ENCODE measurements around the gene ATXN1.
A peak's percentile ranks its signal among the peaks of the same experiment; 100 is the strongest.

Gene ATXN1

DNA sequence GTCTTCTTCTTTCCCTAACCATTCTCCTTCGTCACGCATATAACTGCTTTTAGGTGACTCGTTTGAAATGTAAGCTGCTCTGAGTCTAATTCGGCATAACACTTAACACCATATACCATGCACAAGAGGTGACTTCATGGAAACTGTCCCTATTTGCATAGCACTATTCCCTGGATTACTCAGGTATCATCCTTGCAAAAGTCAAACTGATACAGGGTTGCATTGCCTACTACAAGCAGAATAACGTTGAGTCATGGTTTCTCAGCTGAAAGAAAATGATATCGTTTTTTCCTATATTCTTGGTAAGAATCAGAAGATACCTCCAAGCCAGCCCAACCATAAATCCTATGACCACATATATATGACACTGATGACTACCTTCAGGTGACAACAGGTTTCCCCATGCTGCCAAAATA, 227.5 kb downstream of the ATXN1 start:
- DNase-seq (ENCODE audit: low read depth): no peak

DNA sequence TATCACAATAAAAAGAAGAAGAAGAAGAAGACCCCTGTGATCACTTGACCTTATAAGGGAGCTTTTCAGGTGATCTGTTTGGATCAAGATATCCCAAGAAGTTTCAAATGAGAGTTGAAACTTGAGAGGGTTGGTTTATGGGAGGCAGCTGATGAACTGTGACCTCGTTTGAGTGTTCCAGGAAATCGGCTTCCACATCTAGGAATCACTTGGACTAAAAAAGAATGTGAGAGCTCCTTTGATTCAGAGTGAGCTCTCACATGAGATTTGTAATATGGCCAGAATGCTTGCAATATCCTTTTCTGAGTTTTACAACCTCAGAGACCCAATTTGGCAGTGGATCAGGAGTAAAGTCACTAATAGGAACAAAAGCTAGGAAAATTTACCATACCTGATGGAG, 228.1 kb downstream of the ATXN1 start:
- DNase-seq (ENCODE audit: low read depth): no peak

DNA sequence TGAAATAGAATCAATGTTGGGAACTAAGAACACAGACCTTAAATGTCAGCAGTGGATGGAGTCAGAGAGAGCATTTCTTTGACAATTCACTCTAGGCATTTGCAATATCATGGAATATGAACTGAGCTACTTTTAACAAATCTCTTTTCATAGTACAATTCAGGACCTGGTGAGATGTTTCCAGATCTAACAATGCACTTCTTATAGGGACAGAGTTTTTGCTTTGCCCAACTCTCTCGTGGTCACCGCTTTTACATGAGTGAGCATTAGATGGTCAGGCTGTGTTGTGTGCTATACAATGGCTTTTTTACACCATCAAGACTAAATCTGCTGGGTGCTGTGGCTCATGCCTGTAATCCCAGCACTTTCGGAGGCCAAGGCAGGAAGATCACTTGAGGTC, 233.6 kb downstream of the ATXN1 start:
- no peak for DNase-seq (ENCODE audit: low read depth)

DNA sequence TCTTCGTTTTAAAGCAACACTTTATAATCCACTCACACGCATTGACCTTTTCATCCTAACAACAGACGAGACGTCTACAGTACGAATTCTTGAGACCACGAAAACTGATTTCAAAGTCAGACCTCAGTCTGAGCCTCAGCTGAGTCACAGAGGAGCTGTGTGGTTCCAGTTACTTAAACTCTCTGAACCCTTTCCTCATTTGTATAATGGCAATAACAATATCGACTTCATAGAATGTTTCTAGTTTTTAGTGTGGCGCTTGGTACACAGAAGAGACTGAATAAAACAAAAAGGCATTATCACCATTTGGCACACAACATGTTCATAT, 236.9 kb downstream of the ATXN1 start:
- DNase-seq (ENCODE audit: low read depth): no peak

DNA sequence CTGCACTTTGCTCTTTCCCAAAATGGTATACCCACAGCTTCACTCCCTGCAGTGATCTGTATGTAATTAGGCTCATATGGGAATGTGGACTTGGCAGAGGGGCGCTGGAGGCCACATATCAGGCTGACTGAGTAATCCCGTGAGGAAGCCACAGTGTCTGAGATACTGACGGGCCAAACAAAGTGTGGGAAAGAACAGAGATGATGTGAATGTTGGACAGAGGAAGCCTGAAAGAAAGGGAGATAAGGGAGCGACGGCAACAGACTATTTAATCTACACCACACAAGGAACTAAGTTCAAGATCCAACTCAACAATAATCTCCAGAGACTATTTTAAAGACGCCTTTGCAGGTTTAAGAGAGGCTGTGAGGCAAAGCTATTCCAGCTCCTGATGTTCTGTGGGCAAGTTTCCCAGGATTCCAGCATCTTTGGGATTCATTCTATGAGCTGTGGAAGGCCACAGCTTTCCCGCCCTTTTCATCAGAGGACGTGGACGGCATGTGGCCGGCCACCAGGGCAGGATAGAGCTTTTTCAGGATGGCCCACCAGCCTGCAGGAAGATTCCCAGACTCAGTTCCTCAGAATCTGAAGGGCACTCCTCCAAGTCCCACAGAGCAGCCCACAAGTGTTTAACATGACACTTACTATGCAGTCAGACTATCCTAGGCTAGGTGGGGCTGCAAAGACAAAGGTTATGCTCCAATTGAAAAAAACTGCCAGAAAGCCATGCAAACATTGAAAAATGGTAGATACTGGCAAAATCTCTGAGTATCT, 237.5 kb downstream of the ATXN1 start:
- no peak for DNase-seq (ENCODE audit: low read depth)

DNA sequence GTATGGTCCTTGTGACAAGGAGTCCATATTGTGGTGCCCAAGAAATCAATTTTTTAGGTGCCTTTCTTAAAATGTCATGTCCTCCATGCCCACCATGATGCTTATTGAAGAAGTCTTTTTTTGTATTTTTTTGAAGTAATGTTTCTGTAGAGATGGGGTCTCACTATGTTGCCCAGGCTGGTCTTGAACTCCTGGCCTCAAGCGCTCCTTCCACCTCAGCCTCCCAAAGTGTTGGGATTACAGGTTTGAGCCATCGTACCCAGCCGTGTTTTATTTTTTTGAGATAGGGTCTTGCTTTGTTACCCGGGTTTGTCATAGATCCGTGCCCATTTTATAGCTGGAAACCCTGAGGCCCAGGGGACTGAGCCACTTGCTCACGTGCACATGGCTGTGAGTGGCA, 238.3 kb downstream of the ATXN1 start:
- no peak for DNase-seq (ENCODE audit: low read depth)

DNA sequence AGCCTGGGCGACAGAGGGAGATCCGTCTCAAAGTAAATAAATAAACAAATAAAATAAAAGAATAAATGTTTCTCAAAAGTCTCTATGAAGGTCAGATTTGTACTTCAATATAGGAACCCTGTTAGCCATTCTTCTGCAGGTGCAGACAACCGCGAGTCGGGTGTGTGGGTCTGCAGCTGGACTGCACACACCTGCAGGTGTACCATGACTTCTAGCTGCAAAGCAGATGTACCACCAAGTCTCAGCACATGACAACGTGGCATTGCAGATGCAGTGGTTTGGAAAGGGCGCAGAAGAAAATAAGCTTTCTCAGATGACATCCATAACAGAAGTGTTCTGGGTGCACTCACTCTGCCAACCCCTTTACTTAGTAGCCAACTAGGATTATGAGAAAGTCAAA, 239.7 kb downstream of the ATXN1 start:
- no peak for DNase-seq (ENCODE audit: low read depth)

DNA sequence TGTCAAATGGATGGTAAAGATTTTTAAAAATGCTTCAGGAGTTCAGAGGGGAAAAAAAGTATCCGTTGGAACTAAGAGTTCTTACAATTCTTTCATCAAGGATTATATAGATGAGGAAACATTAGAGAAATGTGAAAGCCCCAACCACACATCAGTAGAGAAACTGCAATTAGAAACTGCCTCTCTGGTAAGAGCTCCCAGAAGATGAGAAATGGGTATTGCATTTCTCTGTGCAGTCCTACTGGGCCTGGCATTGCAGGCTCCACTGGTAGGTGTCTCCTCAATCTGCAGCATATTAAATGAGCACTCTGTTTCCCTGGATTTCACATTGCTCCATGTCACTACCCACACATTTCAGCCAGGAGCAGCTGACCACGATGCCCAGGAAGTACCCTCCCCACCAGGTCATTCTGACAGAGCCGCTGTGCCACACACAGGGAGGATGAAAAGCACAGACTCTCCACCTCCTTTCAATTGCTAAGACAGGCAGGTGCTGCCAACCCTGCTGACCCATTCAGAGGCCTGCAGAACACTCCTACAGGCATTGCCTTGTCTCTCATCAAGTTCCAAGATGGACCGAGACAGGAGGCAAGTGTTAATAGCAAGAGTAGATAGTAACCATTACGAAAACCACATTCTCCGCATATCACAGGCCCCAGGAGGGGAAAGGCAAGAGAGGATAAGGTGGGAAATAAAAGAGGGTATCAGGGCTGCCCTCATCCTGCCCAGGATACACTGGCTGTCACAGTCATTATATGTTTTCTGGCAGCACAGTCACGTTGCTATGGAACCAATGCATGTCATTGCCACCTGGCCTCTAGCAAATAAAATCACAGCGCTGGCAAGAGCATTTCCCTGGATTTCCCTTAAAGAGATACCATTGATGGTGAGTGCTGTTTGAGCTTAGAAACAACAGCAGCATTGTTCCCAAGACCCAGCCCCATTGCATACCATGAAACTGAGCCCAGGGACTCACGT, 241.7 kb downstream of the ATXN1 start:
- DNase-seq (ENCODE audit: low read depth): no peak

DNA sequence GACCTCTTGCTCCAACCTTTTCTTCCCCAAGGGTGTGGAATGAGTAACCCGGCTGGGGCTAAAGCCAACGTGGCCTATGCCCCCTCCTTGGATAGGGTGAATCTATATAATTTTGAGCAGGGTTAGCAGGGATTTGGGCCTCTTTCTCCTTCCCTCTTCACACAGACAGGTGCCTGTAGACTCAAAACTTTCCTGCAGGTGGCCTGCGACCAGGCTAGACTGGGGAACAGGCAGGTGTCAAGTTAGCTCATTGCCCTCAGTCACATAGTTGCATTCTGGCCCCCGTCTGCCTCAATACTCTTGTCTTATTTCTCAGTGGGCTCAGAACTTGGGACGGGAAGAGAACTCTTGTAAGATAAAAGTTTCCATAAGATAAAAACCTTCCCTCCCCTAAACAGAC, 243.0 kb downstream of the ATXN1 start:
- DNase-seq (ENCODE audit: low read depth): no peak

DNA sequence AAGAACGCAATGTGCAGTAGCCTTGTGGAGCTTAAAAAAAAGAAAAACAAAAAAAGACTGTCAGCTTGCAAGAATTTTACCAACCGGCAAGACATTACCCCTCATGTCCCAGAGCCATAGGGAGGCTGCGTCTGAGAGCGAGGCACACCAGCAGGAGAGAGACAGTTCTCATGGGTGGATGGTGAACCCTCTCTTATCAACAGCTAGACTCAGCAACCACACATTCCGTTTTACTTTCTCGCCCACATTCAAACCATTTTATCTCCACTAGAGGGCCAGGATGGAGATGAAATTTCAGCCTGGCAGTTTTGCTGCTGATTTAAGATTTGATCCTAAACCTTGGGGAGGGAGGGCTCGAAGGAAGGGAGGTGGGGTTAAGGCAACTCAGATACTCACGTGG, 247.0 kb downstream of the ATXN1 start:
- DNase-seq (ENCODE audit: low read depth): no peak

DNA sequence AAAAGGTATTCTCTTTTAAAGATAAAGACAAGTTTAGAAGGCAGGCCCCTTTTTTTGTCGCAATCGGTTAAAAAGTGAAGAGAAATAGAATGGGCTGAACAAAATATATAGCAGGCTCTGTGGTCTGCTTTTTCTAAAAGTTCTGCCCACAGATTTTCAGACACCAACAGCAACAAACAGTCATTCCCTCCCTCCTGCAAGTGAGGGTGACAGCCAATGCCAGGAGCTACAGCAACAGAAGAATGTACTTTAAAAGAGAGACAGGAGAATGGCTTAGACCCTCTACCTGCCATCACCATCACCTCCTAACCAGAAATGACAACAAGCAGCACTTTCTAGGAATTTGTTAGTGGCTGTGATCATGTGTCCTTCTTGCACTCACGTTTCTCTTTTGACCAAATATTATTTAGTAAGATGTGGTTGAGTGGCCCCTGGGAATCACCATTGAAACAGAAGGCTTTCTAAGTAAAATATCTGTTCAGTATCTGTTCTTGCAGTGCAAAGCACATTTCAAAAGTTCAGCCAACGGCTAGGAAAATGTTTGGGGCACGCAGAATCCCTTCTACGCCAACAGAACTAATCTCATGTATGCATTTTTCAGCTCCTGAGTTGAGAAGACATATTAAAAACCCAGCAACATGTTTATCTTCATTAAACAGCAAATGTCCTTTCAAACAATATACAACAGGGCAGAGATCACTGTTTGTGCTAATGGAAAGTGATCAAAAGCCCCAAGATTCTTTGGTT, 248.5 kb downstream of the ATXN1 start:
- no peak for DNase-seq (ENCODE audit: low read depth)

DNA sequence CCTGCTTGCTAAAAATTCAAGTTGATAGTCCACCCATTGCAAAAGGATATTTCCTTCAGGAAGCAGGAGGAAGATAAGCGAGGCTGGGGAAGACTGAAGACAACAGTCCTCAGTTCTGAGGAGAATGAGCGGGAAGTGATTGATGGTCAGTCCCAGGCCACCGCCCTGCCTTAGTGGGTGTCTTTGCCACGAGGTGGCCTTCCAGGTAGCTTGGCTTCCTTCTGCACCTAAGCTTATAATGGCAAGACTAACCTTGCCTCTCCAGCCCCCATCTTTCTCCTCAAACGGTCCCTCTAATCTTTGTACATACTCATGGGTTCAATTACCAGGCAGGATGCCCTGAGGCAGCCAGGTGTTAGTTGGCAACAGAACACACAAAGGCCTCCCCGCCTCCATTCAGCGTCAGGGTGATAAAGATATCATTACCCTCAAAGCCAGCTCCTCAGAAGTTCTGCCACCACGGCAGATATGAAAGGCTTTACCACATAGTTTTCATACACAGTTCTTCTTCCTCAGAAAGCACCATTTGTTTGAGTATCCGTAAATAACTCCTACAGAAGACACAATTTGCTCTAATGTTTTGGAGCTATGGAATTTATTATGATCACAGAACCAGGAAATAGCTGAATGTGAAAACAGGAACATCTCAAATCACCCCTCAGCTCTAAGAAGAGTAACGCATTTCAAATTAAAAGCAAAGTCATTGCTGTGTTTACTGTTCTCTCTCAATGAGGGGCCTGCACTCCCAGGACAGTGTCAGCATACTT, 249.4 kb downstream of the ATXN1 start:
- peak; percentile 18 for DNase-seq (ENCODE audit: low read depth)

DNA sequence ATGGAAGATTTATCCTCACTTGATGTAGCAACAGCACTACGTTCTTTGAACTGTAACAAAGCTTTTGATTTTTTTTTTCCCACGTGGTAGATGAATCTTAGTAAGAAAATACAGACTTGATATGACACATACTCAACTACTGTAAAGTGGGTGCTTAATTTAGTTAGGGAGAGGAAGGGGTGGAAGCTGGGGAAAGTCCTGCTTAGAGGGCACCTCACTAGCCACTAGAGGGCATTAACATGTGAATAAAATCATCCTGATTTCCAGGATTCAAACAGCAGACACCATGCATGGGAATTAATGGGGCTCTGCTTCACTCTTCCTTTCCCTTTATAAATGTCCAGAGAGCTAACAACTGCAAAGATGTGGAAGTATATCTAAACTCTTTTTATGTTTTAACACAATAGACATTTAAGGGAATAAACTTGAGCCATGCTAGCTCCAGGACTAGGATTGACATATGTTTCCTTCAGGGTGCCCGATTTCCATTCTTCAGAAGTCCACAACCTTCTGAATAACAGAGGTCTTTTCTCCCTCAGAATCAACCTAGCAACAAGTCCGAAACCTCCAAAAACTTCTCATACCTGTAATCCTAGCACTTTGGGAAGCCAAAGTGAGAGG, 250.1 kb downstream of the ATXN1 start:
- no peak for DNase-seq (ENCODE audit: low read depth)

DNA sequence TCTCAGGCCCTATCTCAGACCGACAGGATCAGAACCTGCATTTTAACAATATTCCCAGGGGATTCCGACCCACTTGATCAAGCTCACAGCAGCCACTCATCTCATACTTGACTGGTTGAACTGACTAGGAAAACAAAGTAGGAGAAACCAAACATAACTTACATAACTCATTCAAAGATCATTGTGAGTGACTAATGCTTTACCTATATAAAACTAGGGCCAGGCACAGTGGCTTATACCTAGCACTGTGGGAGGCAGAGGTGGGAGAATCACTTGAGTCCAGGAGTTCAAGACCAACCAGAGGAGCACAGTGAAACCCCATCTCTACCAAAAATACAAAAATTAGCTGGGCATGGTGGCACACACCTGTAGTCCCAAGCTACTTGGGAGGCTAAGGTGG, 251.0 kb downstream of the ATXN1 start:
- DNase-seq (ENCODE audit: low read depth): no peak

DNA sequence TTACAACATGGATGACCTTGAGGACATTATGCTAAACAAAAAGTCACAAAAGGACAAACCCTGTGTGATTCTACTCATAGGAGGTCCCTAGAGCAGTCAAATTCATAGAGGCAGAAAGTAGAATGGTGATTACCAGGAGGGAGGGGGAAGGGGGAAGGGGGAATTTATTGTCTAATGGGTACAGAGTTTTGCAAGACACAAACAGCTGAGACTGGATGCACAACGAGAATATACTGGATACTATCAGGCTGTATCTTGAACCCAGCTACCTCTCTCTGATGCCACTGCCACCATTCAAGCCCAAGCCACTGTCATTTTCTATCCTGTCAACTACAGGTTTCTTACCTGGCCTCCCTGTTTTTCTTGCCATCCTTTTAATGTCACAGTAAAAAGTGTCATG, 252.3 kb downstream of the ATXN1 start:
- no peak for DNase-seq (ENCODE audit: low read depth)

DNA sequence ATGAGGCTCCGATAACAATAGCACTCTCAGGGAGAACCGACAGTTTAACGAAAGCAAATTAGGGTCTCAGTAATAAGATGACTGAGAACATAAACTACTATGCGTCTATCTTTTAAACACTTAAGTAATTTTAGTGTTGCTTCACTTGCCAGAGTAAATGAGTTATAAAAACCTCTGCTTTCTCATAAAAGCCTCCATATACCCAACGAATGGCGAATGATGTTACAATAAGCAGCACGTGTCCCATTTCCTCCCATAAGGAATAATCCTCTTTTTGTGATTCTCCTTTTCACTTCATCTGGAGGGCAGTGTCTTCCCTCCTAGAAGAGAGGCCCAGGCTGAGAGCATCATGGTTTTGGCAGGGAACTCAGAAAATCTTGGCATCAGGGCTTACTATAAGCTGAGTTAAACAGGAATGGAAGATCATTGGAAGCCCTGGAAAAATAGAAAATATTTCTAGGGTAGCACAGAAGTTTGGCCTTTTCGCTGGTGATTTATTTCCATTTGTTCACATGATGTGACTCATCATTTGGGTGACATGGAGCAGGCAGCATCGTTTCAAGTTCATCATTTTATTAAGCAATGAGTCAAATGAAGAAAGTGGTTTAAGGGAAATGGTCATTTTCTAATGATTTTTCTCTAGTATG, 255.4 kb downstream of the ATXN1 start:
- no peak for DNase-seq (ENCODE audit: low read depth)

DNA sequence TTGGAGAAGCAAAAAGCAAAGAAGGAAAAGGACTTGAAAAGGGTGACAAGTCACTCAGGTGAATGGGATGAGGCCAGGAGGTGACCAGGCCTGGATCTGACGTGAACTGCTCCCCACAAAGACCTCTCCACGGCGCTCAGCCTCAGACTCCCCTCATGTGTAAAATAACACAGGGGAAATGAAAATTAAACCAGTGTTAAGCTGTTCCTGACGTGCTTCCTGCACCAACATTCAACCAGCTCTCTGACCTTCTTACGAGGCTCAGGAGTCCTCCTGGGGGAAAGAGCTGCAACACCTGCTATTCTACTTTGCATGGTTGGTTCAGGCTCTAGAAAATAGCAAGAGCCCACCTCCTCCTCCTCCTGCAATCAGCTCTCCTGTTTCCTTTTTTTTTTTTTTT, 256.7 kb downstream of the ATXN1 start:
- no peak for DNase-seq (ENCODE audit: low read depth)

DNA sequence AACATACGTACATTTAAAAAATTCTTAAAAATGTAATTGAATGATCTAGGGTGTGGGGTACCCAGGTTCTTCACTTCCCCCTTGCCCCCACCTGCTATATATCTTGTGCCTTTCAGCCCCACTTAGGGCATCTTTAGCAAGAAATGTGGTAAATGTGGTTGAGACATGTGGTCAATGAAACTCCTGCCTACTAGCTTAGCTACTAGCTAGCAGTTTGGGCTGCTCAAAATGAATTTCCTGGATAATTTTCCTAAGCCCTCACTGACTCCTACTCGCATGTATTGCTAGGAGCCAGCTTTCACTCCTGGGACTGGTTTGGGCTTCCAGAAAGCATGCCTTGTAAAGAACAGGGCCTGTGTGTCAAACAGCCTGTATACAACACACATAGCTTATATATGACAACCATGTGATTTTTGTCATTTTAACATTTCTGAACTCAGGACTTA, 257.3 kb downstream of the ATXN1 start:
- DNase-seq (ENCODE audit: low read depth): no peak

DNA sequence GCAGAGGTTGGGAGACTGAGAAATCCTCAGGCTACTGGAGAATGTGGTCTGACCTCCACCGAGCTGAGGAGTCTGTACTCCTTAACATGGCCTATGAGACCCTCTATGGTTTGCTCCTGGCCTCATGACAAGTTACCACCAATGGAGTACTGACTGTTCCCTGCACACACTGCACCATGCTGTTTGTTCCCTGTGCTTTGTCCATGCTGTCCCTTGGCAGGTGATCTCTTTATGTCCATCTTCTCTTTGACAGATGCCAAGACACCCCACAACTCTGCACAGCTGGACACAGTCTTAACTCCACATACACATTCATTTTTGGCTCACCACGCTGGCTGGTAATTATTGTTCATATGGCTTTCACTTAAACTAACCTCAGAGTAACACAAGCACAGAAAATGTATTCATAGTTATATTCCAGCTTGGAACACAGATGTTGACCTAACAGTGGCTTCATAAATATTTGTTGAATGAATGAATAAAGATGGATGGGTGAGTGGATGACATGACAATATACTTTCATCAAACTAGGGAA, 258.0 kb downstream of the ATXN1 start:
- DNase-seq (ENCODE audit: low read depth): no peak

DNA sequence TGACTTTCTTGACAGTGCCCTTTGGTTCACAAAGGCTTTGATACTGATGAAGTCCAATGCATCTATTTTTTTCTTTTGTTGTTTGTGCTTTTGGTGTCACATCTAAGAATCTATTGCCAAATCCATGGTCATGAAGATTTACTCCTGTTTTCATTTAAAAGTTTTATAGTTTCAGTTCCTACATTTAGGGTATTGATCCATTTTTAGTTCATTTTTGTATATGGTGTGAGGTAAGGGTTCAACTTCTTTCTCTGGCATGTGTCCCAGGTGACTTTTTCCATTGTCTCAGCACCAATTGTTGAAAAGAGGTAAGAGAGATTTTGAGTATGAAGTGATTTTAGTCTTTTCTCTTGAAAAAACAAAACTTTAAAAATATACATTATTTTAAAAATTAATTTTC, 262.3 kb downstream of the ATXN1 start:
- DNase-seq (ENCODE audit: low read depth): no peak

DNA sequence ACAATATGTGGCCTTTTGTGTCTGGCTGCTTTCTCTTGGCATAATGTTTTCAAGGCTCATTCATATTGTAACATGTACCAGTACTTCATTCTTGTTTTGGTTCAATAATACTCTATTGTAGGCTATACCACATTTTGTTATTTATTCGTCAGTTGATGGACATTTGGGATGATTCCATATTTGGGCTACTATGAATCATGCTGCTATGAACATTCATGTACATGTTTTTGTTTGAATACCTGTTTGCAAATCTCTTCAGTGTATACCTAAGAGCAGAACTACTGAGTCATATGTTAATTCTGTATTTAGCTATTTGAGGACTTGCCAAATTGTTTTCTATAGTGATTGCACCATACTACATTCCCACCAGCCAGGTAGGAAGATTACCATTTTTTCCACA, 263.0 kb downstream of the ATXN1 start:
- no peak for DNase-seq (ENCODE audit: low read depth)
